Gastrocnemius medialis (tissue), 4 donors: ENCODE measurements around the gene HNRNPF. TPM values are rescaled to one million over a fixed set of nuclear protein-coding genes. Genes with fewer than 3 reads are reported as not detected.
A peak's percentile ranks its signal among the peaks of the same experiment; 100 is the strongest.
"Not testable (repeated sequence)": the region's sequence is repeated elsewhere in the genome, so short reads cannot be mapped to it uniquely, and the experiment has no call there.

Experiments
- ATAC-seq, 2 donors: fragments of 150-250 bp; one replicate each; pipeline ENCODE4 v1.9.1; 2016
- DNase-seq, 2 donors: peaks; one replicate each; pipeline ENCODE4 v3.0.0-alpha.2; 2019
- H3K27ac ChIP-seq, 4 donors: fragments of 200-600 bp; sonication (generic); 1 replicate in 1 of 4; 2 replicates in 3 of 4; pipeline ENCODE4 v1.5.1; 2016 to 2018; ENCODE audit warnings: mild to moderate bottlenecking in 2 of 4, moderate library complexity in 1 of 4
- H3K27me3 ChIP-seq, 3 donors: fragments of 200-600 bp; sonication (generic) in 2 of 3; 1 replicate in 1 of 3; 2 replicates in 2 of 3; pipeline versions ENCODE4 v1.5.1 to v1.6.0; 2016 to 2019; ENCODE audit warnings: mild to moderate bottlenecking in 1 of 3, moderate library complexity in 1 of 3
- H3K36me3 ChIP-seq, 2 donors: fragments of 200-600 bp; sonication (generic) in 1 of 2; one replicate each; pipeline ENCODE4 v1.5.1; 2017 to 2018
- H3K4me1 ChIP-seq, 2 donors: fragments of 200-600 bp; sonication (generic) in 1 of 2; one replicate each; pipeline ENCODE4 v1.5.1; 2016 to 2017; ENCODE audit warnings: mild to moderate bottlenecking in 2 of 2
- H3K4me3 ChIP-seq, 4 donors: fragments of 200-600 bp; sonication (generic) in 3 of 4; 1 replicate in 1 of 4; 2 replicates in 3 of 4; pipeline ENCODE4 v1.5.1; 2016 to 2019; ENCODE audit warnings: mild to moderate bottlenecking in 2 of 4
- H3K9me3 ChIP-seq, 3 donors: fragments of 200-600 bp; sonication (generic) in 2 of 3; 1 replicate in 1 of 3; 2 replicates in 2 of 3; pipeline ENCODE4 v1.5.1; 2016 to 2019
- POLR2A ChIP-seq, 2 donors: fragments of 450-650 bp; IDR thresholded peaks; one replicate each; pipeline ENCODE4 v1.6.1; 2017; ENCODE audit warnings: antibody characterized with exemption in 2 of 2, mild to moderate bottlenecking in 2 of 2, moderate library complexity in 2 of 2
- in situ Hi-C, 4 donors: fragments of 200-750 bp; cut with MboI; loops; one replicate each; pipeline versions ENCODE4 v1.15.0 to v1.8.0; 2017; ENCODE audit warnings: low sequenced_read_pairs in 4 of 4
- intact Hi-C: fragments of 100-400 bp; cut with DNase I; formaldehyde crosslinking; loops from one replicate; pipeline ENCODE4 v1.15.1; 2023; ENCODE audit warnings: low total_unique reads
- total RNA-seq, 4 donors: library from RNA; depleted of rRNA; stranded (reverse); fragments of >200 nt; gene quantifications; one replicate each; pipeline versions ENCODE4 v1.1.0 to v1.2.3, GENCODE V29; 2016
- TF ChIP-seq, protein P1 (sequence below), 5 experiments: fragments of 450-650 bp in 3 of 5; fragments of 200-600 bp in 2 of 5; sonication (generic) in 2 of 5; IDR thresholded peaks in 4 of 5; conservative IDR thresholded peaks in 1 of 5; 1 replicate in 4 of 5; 2 replicates in 1 of 5; pipeline ENCODE4 v1.5.1; 2016 to 2019; ENCODE audit warnings: antibody characterized with exemption in 5 of 5, mild to moderate bottlenecking in 3 of 5, moderate library complexity in 3 of 5

HNRNPF gene
- total RNA-seq, 4 donors from 2014 or later, result 69.2 to 111 (median 90.6) TPM

GRCh38 chr10:43396061-43396927 is 12.7 kb downstream of the HNRNPF start:
- peaks cover 0 to 37% of the 10 kb centered on the region in 2 donors for H3K36me3 ChIP-seq
- H3K9me3 ChIP-seq, result no peaks in the 10 kb centered on the region
- peak; percentile 49 to 61 for DNase-seq
- H3K4me1 ChIP-seq, result peaks cover 42 to 48% of the 10 kb centered on the region in 2 donors
- in situ Hi-C loops (loop anchor here in 1 of 4 donors (5.0 kb wide), 1 partner anchor 56 kb away; no protein-coding TSS in a partner anchor), intact Hi-C loops (loop anchor here (2.0 kb wide), 2 partner anchors 41 to 179 kb away; partner anchors contain the start of genes ZNF239 and ZNF487)
- no peaks in the 10 kb centered on the region for H3K27me3 ChIP-seq
- H3K4me3 ChIP-seq, result peak overlapping the region; percentile 62 to 93 (median 76)
- peak; percentile 72 to 76 for ATAC-seq
- H3K27ac ChIP-seq, result peak overlapping the region; percentile 96 to 100 (median 97)
- TF ChIP-seq POLR2A (IDR thresholded peaks at IDR 0.05), result no peak
- TF ChIP-seq, protein P1, sequence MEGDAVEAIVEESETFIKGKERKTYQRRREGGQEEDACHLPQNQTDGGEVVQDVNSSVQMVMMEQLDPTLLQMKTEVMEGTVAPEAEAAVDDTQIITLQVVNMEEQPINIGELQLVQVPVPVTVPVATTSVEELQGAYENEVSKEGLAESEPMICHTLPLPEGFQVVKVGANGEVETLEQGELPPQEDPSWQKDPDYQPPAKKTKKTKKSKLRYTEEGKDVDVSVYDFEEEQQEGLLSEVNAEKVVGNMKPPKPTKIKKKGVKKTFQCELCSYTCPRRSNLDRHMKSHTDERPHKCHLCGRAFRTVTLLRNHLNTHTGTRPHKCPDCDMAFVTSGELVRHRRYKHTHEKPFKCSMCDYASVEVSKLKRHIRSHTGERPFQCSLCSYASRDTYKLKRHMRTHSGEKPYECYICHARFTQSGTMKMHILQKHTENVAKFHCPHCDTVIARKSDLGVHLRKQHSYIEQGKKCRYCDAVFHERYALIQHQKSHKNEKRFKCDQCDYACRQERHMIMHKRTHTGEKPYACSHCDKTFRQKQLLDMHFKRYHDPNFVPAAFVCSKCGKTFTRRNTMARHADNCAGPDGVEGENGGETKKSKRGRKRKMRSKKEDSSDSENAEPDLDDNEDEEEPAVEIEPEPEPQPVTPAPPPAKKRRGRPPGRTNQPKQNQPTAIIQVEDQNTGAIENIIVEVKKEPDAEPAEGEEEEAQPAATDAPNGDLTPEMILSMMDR (IDR thresholded peaks at IDR 0.05 in 4 of 5, conservative IDR thresholded peaks at IDR 0.05 in 1 of 5), result no peak

GRCh38 chr10:43395571-43396060 is 13.4 kb downstream of the HNRNPF start:
- peaks cover 0 to 43% of the 10 kb centered on the region in 2 donors for H3K36me3 ChIP-seq
- H3K4me3 ChIP-seq, result peak overlapping the region; percentile 62 to 93 (median 76)
- H3K4me1 ChIP-seq, result peaks cover 40 to 46% of the 10 kb centered on the region in 2 donors
- no peaks in the 10 kb centered on the region for H3K27me3 ChIP-seq
- DNase-seq (peak in 1 of 2 donors; percentile 16), ATAC-seq (no peak)
- H3K27ac ChIP-seq, result peak overlapping the region; percentile 96 to 100 (median 97)
- intact Hi-C loops (loop anchor here (2.0 kb wide), 2 partner anchors 41 to 179 kb away; partner anchors contain the start of genes ZNF239 and ZNF487), in situ Hi-C loops (loop anchor here in 1 of 4 donors (5.0 kb wide), 1 partner anchor 57 kb away; no protein-coding TSS in a partner anchor)
- no peaks in the 10 kb centered on the region for H3K9me3 ChIP-seq
- no peak for TF ChIP-seq POLR2A (IDR thresholded peaks at IDR 0.05)
- TF ChIP-seq, protein P1 (IDR thresholded peaks at IDR 0.05 in 4 of 5, conservative IDR thresholded peaks at IDR 0.05 in 1 of 5), result no peak

GRCh38 chr10:43394868-43395267 is 14.1 kb downstream of the HNRNPF start:
- in situ Hi-C loops, result loop anchor here in 1 of 4 donors (5.0 kb wide), 1 partner anchor 57 kb away; no protein-coding TSS in a partner anchor
- no peak for TF ChIP-seq POLR2A (IDR thresholded peaks at IDR 0.05)
- TF ChIP-seq, protein P1 (IDR thresholded peaks at IDR 0.05 in 4 of 5, conservative IDR thresholded peaks at IDR 0.05 in 1 of 5), result no peak
- Histone ChIP-seq H3K27ac (peak overlapping the region in 2 of 4 donors; percentile 96), H3K9me3 (no peaks in the 10 kb centered on the region), H3K36me3 (peaks cover 0 to 51% of the 10 kb centered on the region in 2 donors), H3K4me3 (no peak overlapping the region), H3K27me3 (no peaks in the 10 kb centered on the region), H3K4me1 (peaks cover 45 to 47% of the 10 kb centered on the region in 2 donors)
- ATAC-seq (no peak), DNase-seq (peak in 1 of 2 donors; percentile 7)
- intact Hi-C loops, result no loop called here

DNA sequence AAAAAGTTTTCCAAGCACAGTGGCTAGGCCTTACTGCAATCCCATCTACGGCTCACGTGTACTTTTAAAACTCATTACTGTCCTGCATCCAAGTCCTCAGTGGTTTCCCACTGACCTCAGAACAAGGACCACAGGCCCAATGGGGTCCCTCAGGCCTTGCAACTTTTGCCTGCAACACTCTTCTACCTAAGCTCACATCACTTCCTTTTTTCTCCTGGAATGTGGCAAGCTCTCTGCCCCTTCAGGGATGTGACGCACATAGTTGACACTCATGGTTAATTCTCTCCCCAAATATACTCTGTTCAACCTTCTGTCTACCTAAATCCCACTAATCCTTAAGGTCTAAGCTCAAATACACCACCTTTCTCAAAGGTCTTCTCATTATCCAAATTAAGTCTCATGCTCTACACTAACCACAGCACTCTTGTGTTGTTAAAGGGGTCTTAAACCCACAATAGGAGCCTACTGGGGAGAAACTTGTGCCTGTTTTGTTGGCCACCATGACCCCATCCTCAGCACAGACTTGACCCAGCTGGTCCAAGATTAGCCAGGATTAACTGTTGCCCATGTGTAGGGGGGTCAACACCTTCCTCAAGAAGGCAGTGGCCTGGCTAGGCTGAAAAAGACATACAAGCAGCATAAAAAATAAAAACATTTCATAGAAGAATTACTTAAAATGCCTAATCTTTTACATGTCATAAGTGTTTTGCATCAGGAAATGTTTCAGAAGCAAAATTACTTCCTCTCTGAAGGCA is 15.2 kb downstream of the HNRNPF start:
- in situ Hi-C loops, result no loop called here
- no peak for TF ChIP-seq POLR2A (IDR thresholded peaks at IDR 0.05)
- TF ChIP-seq, protein P1 (IDR thresholded peaks at IDR 0.05 in 4 of 5, conservative IDR thresholded peaks at IDR 0.05 in 1 of 5), result no peak
- ATAC-seq, result no peak
- Histone ChIP-seq H3K27ac (no peak overlapping the region), H3K4me3 (no peak overlapping the region), H3K4me1 (peaks cover 36 to 38% of the 10 kb centered on the region in 2 donors), H3K9me3 (no peaks in the 10 kb centered on the region), H3K27me3 (no peaks in the 10 kb centered on the region), H3K36me3 (peaks cover 0 to 62% of the 10 kb centered on the region in 2 donors)
- peak in 1 of 2 donors; percentile 2 for DNase-seq
- intact Hi-C loops, result no loop called here

DNA sequence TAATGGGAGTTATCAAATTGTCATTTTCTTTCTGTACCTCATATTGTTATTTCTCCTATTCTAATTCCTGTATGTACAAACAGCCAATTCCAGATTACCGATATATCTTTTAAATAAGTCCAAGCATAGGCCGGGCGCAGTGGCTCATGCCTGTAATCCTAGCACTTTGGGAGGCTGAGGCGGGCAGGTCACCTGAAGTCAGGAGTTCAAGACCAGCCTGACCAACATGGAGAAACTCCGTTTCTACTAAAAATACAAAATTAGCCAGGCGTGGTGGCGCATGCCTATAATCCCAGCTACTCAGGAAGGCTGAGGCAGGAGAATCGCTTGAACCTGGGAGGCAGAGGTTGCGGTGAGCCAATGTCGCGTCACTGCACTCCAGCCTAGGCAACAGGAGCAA is 15.8 kb downstream of the HNRNPF start:
- ATAC-seq, DNase-seq, H3K27me3 ChIP-seq, intact Hi-C loops, H3K9me3 ChIP-seq, in situ Hi-C loops, H3K4me3 ChIP-seq: not testable (repeated sequence)
- H3K4me1 ChIP-seq, result peaks cover 31 to 32% of the 10 kb centered on the region in 2 donors
- peaks cover 0 to 68% of the 10 kb centered on the region in 2 donors for H3K36me3 ChIP-seq
- H3K27ac ChIP-seq, result peak overlapping the region in 1 of 4 donors; percentile 59
